Body of pancreas (tissue), 4 donors: Measurements from ENCODE around the gene SYNPR. TPM values are rescaled to one million over a fixed set of nuclear protein-coding genes. Genes with fewer than 3 reads are reported as not detected.

Source experiments
- ATAC-seq: fragments of 150-250 bp; one replicate; pipeline ENCODE4 v1.9.1; 2016
- DNase-seq, 4 donors: peaks; one replicate each; pipeline ENCODE4 v3.0.0-alpha.2; 2019
- H3K27ac ChIP-seq, 4 donors: fragments of 200-600 bp; sonication (generic); 1 replicate in 3 of 4; 2 replicates in 1 of 4; pipeline versions ENCODE4 v1.5.1 to v1.6.1; 2016 to 2019; ENCODE audit warnings: mild to moderate bottlenecking in 1 of 4, mixed read lengths in 1 of 4, moderate library complexity in 1 of 4
- H3K27me3 ChIP-seq, 2 donors: fragments of 200-600 bp; sonication (generic); one replicate each; pipeline ENCODE4 v1.6.0; 2016; ENCODE audit warnings: mild to moderate bottlenecking in 1 of 2
- H3K36me3 ChIP-seq, 2 donors: fragments of 200-600 bp; sonication (generic); replicated peaks in 1 of 2; 2 replicates each; pipeline ENCODE4 v1.5.1; 2016; ENCODE audit warnings: low read depth in 2 of 2; ENCODE audit not compliant: insufficient read depth in 1 of 2
- H3K4me1 ChIP-seq: fragments of 200-600 bp; sonication (generic); one replicate; pipeline ENCODE4 v1.6.0; 2016
- H3K4me3 ChIP-seq, 2 donors: fragments of 200-600 bp; sonication (generic); 1 replicate in 1 of 2; 2 replicates in 1 of 2; pipeline ENCODE4 v1.5.1; 2016 to 2019
- H3K9me3 ChIP-seq, 3 donors: fragments of 200-600 bp; sonication (generic); 1 replicate in 2 of 3; 2 replicates in 1 of 3; pipeline ENCODE4 v1.5.1; 2016
- POLR2A ChIP-seq, 3 donors: fragments of 450-650 bp; IDR thresholded peaks; one replicate each; pipeline ENCODE4 v1.6.1; 2016; ENCODE audit warnings: antibody characterized with exemption in 3 of 3, mild to moderate bottlenecking in 2 of 3
- WGBS, 2 donors: methylation state at CpG; one replicate each; pipeline ENCODE4 v1.1.5; 2017; 5-methylcytosine and 5-hydroxymethylcytosine counted together
- intact Hi-C: fragments of 100-400 bp; cut with DNase I; formaldehyde crosslinking; loops from one replicate; pipeline ENCODE4 v1.15.1; 2023
- total RNA-seq, 2 donors: library from RNA; depleted of rRNA; stranded (reverse); fragments of >200 nt; gene quantifications; one replicate each; pipeline ENCODE4 v1.1.0, GENCODE V29; 2016
- TF ChIP-seq, protein P1 (sequence below), 7 experiments: fragments of 450-650 bp in 4 of 7; fragments of 200-600 bp in 3 of 7; sonication (generic) in 3 of 7; IDR thresholded peaks; one replicate each; pipeline ENCODE4 v1.5.1; 2016 to 2019; ENCODE audit warnings: antibody characterized with exemption in 7 of 7

The SYNPR gene
- total RNA-seq, 2 donors from 2014 or later, result 0.52 TPM; not detected in 1

DNA sequence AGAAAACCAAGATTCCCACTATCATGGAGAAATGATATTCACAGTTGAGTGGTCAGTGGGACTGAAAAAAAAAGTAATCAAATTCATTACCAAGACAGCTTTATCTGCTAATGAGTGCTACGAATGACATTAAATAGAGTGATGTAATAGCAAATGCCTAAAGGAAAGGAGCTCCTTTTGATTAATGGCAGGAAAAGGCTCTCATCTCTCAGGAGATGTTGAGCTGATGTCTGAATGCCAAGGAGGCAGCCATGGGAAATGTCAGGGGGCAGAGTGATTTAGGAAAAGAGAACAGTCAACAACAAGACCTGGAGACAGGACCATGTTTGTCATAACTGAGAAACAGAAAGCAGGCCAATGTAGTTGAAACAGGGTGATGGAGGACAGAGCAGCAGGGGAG, 277.7 kb downstream of the SYNPR start:
- DNase-seq (no peak), ATAC-seq (no peak)
- H3K4me3 ChIP-seq, result no peak overlapping the region
- no peaks in the 10 kb centered on the region for H3K9me3 ChIP-seq
- intact Hi-C loops, result no loop called here
- whole genome bisulfite sequencing, 2 donors, result 55 to 73% methylated on average over 1 of the region's 1 CpG
- TF ChIP-seq POLR2A (IDR thresholded peaks at IDR 0.05), result no peak
- TF ChIP-seq, protein P1, sequence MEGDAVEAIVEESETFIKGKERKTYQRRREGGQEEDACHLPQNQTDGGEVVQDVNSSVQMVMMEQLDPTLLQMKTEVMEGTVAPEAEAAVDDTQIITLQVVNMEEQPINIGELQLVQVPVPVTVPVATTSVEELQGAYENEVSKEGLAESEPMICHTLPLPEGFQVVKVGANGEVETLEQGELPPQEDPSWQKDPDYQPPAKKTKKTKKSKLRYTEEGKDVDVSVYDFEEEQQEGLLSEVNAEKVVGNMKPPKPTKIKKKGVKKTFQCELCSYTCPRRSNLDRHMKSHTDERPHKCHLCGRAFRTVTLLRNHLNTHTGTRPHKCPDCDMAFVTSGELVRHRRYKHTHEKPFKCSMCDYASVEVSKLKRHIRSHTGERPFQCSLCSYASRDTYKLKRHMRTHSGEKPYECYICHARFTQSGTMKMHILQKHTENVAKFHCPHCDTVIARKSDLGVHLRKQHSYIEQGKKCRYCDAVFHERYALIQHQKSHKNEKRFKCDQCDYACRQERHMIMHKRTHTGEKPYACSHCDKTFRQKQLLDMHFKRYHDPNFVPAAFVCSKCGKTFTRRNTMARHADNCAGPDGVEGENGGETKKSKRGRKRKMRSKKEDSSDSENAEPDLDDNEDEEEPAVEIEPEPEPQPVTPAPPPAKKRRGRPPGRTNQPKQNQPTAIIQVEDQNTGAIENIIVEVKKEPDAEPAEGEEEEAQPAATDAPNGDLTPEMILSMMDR (IDR thresholded peaks at IDR 0.05), result no peak
- H3K27ac ChIP-seq, result no peak overlapping the region
- H3K27me3 ChIP-seq, result no peaks in the 10 kb centered on the region
- H3K4me1 ChIP-seq, result peaks cover 4% of the 10 kb centered on the region
- H3K36me3 ChIP-seq, result no peaks in the 10 kb centered on the region

DNA sequence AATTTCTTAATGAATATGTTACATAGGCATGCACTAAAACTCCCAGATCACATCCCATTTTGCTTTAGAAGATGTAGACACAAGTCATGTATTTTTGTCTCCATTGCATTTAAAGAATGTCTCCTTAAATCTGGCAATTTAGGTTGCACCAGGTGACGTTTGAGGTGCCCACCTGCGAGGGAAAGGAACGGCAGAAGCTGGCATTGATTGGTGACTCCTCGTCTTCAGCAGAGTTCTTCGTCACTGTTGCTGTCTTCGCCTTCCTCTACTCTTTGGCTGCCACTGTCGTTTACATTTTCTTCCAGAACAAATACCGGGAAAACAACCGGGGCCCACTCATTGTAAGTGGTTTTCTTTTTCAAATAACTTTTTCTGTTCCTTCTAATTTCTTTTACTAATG, 278.3 kb downstream of the SYNPR start:
- no peaks in the 10 kb centered on the region for H3K36me3 ChIP-seq
- DNase-seq (no peak), ATAC-seq (no peak)
- no peak overlapping the region for H3K4me3 ChIP-seq
- WGBS, 2 donors, result 67 to 77% methylated on average over 9 of the region's 9 CpGs
- no peak overlapping the region for H3K27ac ChIP-seq
- no peaks in the 10 kb centered on the region for H3K9me3 ChIP-seq
- intact Hi-C loops, result no loop called here
- TF ChIP-seq, protein P1 (IDR thresholded peaks at IDR 0.05), result no peak
- no peak for TF ChIP-seq POLR2A (IDR thresholded peaks at IDR 0.05)
- peaks cover 4% of the 10 kb centered on the region for H3K4me1 ChIP-seq
- no peaks in the 10 kb centered on the region for H3K27me3 ChIP-seq

DNA sequence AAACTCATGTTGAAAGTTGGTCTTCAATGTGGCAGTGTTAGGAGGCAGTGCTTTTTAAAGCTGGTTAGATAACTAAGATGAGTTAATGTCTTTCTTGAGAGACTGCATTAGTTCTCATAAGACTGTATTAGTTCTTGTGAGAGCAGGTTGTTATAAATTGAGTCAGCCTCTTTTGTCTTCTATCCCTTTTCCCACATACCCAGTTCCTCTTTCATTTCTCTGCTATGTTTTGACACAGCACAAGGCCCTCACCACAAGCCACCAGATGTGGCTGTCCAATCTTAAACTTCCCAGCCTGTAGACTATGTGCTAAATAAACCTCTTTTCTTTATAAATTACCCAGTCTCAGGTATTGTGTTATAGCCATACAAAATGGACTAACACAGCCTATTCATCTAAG, 279.8 kb downstream of the SYNPR start:
- intact Hi-C loops, result no loop called here
- H3K27ac ChIP-seq, result no peak overlapping the region
- H3K27me3 ChIP-seq, result no peaks in the 10 kb centered on the region
- peaks cover 4% of the 10 kb centered on the region for H3K4me1 ChIP-seq
- H3K9me3 ChIP-seq, result no peaks in the 10 kb centered on the region
- ATAC-seq (no peak), DNase-seq (no peak)
- H3K36me3 ChIP-seq, result no peaks in the 10 kb centered on the region
- TF ChIP-seq POLR2A (IDR thresholded peaks at IDR 0.05), result no peak
- TF ChIP-seq, protein P1 (IDR thresholded peaks at IDR 0.05), result no peak
- H3K4me3 ChIP-seq, result no peak overlapping the region

DNA sequence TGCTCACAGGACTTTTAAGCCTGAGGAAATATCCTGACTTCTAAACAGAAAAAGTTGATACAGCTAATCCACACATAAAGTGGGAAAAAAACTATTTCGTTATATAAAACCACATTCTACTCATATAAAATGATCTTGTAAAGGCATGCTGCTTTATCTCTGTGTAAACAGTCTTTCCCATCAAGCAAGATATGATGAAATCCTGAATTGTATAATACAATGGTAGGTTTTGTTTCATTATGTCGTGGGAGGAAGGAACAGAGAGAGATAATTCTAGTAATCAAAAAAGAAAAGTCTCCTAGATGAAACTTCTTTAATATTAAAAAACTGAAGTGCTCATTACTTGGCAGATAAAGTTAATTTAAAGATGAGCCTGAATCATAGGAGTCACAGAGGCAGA, 281.8 kb downstream of the SYNPR start:
- no peak for TF ChIP-seq POLR2A (IDR thresholded peaks at IDR 0.05)
- TF ChIP-seq, protein P1 (IDR thresholded peaks at IDR 0.05), result no peak
- Histone ChIP-seq H3K27me3 (no peaks in the 10 kb centered on the region), H3K36me3 (no peaks in the 10 kb centered on the region), H3K27ac (no peak overlapping the region), H3K4me3 (no peak overlapping the region), H3K4me1 (peaks cover 4% of the 10 kb centered on the region), H3K9me3 (no peaks in the 10 kb centered on the region)
- intact Hi-C loops, result no loop called here
- DNase-seq (no peak), ATAC-seq (no peak)
- 19 to 21% methylated on average over 2 of the region's 2 CpGs for WGBS, 2 donors

DNA sequence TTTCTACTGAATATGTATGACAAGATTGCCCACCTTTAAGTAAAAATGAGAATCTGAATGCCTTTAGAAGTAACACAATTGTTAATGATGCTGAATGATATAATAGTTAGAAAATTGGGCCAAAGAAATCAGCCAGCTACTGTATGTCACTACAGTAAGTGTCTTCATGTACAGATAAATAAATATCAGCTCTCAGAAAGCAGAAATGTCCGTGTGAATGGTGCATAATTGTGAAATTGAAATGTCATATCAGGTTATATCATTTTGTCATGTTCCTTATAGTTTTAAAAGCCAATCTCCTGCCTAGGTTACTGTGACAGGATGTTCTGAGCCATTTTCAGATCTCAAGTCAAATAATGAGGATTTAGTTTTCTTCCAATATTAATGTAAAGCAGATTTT, 283.8 kb downstream of the SYNPR start:
- DNase-seq (no peak), ATAC-seq (no peak)
- Histone ChIP-seq H3K27me3 (no peaks in the 10 kb centered on the region), H3K9me3 (no peaks in the 10 kb centered on the region), H3K4me1 (peaks cover 4% of the 10 kb centered on the region), H3K27ac (no peak overlapping the region), H3K36me3 (no peaks in the 10 kb centered on the region), H3K4me3 (no peak overlapping the region)
- intact Hi-C loops, result no loop called here
- 36 to 42% methylated on average over 1 of the region's 1 CpG for WGBS, 2 donors
- no peak for TF ChIP-seq POLR2A (IDR thresholded peaks at IDR 0.05)
- TF ChIP-seq, protein P1 (IDR thresholded peaks at IDR 0.05), result no peak
